ENCODE data around the gene ILF3. TPM values are rescaled to one million over a fixed set of nuclear protein-coding genes. Genes with fewer than 3 reads are reported as not detected.

The ILF3 gene
- total RNA-seq, 2 donors from 2014 or later, result 114 to 196 TPM

DNA sequence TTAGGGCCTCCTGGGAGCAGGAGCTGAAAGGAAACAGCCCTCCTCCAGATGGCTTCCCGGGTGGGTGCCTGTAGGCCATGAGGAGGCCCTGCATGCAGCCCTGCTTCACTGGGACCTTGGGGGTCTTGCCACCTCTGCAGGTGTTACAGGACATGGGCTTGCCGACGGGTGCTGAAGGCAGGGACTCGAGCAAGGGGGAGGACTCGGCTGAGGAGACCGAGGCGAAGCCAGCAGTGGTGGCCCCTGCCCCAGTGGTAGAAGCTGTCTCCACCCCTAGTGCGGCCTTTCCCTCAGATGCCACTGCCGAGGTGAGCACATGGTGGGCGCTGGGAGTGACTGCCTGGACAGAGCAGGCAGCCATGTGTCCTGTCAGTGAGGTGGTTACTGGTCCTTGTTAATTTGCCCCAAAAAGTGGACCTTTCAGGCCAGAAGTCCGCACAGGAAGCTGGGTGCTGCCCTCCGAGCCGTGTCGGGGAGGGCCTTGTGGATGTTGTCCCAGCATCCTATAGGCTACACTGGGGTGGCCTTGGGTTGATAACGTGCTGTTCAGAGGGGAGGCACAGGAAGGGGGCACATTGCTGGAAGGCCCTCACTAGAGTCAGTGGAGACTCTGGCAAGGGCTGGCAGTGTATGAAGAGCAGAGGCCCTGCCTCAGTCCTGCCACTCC is 28.4 kb downstream of the ILF3 start:
- peaks cover 87% of the 10 kb centered on the region for H3K36me3 ChIP-seq
- DNase-seq (ENCODE audit: low spot score) (no peak), ATAC-seq (ENCODE audit: insufficient number of reproducible peaks, low FRiP score, low read depth) (no peak)
- TF ChIP-seq, protein P1, sequence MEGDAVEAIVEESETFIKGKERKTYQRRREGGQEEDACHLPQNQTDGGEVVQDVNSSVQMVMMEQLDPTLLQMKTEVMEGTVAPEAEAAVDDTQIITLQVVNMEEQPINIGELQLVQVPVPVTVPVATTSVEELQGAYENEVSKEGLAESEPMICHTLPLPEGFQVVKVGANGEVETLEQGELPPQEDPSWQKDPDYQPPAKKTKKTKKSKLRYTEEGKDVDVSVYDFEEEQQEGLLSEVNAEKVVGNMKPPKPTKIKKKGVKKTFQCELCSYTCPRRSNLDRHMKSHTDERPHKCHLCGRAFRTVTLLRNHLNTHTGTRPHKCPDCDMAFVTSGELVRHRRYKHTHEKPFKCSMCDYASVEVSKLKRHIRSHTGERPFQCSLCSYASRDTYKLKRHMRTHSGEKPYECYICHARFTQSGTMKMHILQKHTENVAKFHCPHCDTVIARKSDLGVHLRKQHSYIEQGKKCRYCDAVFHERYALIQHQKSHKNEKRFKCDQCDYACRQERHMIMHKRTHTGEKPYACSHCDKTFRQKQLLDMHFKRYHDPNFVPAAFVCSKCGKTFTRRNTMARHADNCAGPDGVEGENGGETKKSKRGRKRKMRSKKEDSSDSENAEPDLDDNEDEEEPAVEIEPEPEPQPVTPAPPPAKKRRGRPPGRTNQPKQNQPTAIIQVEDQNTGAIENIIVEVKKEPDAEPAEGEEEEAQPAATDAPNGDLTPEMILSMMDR (IDR thresholded peaks at IDR 0.05), result no peak
- H3K27ac ChIP-seq, result no peak overlapping the region
- no peaks in the 10 kb centered on the region for H3K9me3 ChIP-seq
- no peaks in the 10 kb centered on the region for H3K27me3 ChIP-seq (replicated peaks; ENCODE audit: insufficient read depth)
- H3K4me3 ChIP-seq, result no peak overlapping the region
- no peaks in the 10 kb centered on the region for H3K4me1 ChIP-seq (ENCODE audit: control insufficient read depth in 1 of 2, low read depth in 2 of 2)

DNA sequence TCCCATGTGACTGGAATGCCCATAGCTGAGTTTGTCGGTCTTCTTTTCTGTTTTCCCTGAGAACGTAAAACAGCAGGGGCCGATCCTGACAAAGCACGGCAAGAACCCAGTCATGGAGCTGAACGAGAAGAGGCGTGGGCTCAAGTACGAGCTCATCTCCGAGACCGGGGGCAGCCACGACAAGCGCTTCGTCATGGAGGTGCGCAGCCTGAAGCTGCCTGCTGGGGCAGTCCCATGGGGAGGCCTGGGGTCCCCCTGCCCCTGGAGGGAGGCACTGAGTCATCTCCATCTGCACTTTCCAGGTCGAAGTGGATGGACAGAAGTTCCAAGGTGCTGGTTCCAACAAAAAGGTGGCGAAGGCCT is 28.9 kb downstream of the ILF3 start:
- no peaks in the 10 kb centered on the region for H3K4me1 ChIP-seq (ENCODE audit: control insufficient read depth in 1 of 2, low read depth in 2 of 2)
- H3K27ac ChIP-seq, result no peak overlapping the region
- H3K36me3 ChIP-seq, result peaks cover 87% of the 10 kb centered on the region
- no peaks in the 10 kb centered on the region for H3K9me3 ChIP-seq
- H3K27me3 ChIP-seq (replicated peaks; ENCODE audit: insufficient read depth), result no peaks in the 10 kb centered on the region
- no peak for ATAC-seq (ENCODE audit: insufficient number of reproducible peaks, low FRiP score, low read depth)
- DNase-seq (ENCODE audit: low spot score), result no peak
- no peak overlapping the region for H3K4me3 ChIP-seq
- TF ChIP-seq, protein P1 (IDR thresholded peaks at IDR 0.05), result no peak

DNA sequence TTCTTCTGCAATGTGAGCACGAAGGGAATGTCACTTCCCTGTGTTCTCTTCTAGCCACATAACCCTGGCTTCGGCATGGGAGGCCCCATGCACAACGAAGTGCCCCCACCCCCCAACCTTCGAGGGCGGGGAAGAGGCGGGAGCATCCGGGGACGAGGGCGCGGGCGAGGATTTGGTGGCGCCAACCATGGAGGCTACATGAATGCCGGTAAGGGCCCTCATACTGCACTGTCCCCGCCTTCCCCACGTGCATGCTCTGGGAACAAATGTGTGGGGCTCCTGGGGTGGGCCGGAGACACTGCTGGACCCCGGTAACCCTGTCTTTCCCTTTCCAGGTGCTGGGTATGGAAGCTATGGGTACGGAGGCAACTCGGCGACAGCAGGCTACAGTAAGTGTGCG is 29.4 kb downstream of the ILF3 start:
- Histone ChIP-seq H3K4me3 (no peak overlapping the region), H3K4me1 (ENCODE audit: control insufficient read depth in 1 of 2, low read depth in 2 of 2) (no peaks in the 10 kb centered on the region), H3K27ac (no peak overlapping the region), H3K36me3 (peaks cover 87% of the 10 kb centered on the region), H3K9me3 (no peaks in the 10 kb centered on the region), H3K27me3 (replicated peaks; ENCODE audit: insufficient read depth) (no peaks in the 10 kb centered on the region)
- ATAC-seq (ENCODE audit: insufficient number of reproducible peaks, low FRiP score, low read depth) (no peak), DNase-seq (ENCODE audit: low spot score) (no peak)
- TF ChIP-seq, protein P1 (IDR thresholded peaks at IDR 0.05), result no peak

DNA sequence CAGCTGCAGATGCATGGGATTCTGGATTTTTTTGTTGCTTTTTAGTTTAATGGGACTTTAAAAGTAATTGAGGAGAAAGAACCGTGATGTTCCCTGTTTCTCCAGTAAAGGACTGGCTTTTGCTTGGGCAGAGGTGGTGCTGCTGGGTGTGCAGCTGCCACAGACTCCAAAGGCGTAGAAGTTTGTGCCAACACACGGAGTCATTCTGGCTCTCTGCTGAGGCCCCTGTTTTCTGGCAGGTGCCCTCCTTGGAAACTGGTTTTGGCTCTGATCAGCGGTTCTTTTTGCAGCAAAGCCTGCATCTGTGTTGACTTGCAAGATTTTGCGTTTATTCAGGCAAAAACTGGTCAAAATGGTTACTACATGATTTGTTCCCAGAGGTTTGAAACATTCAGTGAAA is 31.1 kb downstream of the ILF3 start:
- DNase-seq (ENCODE audit: low spot score), result no peak
- H3K27me3 ChIP-seq (replicated peaks; ENCODE audit: insufficient read depth), result no peaks in the 10 kb centered on the region
- no peak overlapping the region for H3K4me3 ChIP-seq
- TF ChIP-seq, protein P1 (IDR thresholded peaks at IDR 0.05), result no peak
- H3K36me3 ChIP-seq, result peaks cover 86% of the 10 kb centered on the region
- H3K27ac ChIP-seq, result no peak overlapping the region
- no peaks in the 10 kb centered on the region for H3K9me3 ChIP-seq
- H3K4me1 ChIP-seq (ENCODE audit: control insufficient read depth in 1 of 2, low read depth in 2 of 2), result no peaks in the 10 kb centered on the region
- no peak for ATAC-seq (ENCODE audit: insufficient number of reproducible peaks, low FRiP score, low read depth)

DNA sequence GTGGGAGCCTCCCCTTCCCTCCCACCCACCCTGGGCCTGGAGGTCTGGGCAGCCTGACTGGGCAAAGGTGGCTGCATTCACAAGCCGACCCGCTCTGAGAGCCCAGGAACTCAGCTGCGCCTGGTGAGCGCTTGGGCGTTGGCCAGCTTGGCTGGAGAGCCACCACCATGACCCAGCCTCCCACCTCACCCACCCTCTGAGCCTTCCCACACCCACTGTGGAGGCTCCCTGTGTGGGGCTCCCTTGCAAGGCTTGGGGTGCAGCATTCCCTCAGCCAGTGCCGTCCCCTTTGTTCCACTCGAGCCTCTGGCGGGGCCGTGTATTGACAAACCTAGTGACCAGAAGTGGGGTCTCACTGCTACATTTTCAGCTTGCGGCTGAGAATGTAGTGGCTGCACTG is 32.0 kb downstream of the ILF3 start:
- Histone ChIP-seq H3K27ac (no peak overlapping the region), H3K36me3 (peaks cover 85% of the 10 kb centered on the region), H3K4me1 (ENCODE audit: control insufficient read depth in 1 of 2, low read depth in 2 of 2) (no peaks in the 10 kb centered on the region), H3K9me3 (no peaks in the 10 kb centered on the region), H3K27me3 (replicated peaks; ENCODE audit: insufficient read depth) (no peaks in the 10 kb centered on the region), H3K4me3 (no peak overlapping the region)
- no peak for ATAC-seq (ENCODE audit: insufficient number of reproducible peaks, low FRiP score, low read depth)
- no peak for DNase-seq (ENCODE audit: low spot score)
- TF ChIP-seq, protein P1 (IDR thresholded peaks at IDR 0.05), result no peak

All from thoracic aorta (tissue), 2 donors.